ENCODE measurements around the gene NCR1. TPM values are rescaled to one million over a fixed set of nuclear protein-coding genes. Genes with fewer than 3 reads are reported as not detected.
"Not testable (repeated sequence)": the region's sequence is repeated elsewhere in the genome, so short reads cannot be mapped to it uniquely, and the experiment has no call there.

The NCR1 gene, protein sequence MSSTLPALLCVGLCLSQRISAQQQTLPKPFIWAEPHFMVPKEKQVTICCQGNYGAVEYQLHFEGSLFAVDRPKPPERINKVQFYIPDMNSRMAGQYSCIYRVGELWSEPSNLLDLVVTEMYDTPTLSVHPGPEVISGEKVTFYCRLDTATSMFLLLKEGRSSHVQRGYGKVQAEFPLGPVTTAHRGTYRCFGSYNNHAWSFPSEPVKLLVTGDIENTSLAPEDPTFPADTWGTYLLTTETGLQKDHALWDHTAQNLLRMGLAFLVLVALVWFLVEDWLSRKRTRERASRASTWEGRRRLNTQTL
- total RNA-seq (under 1 TPM in 2 of 9 donors, not detected in 7; 0.17 to 0.55 TPM), polyA plus RNA-seq (not detected)
- long read RNA-seq, donor 1 = 0 reads
- long read RNA-seq, donor 2 = 0 reads
- long read RNA-seq, donor 3 = 0 reads
- long read RNA-seq, donor 4 = 0 reads
- long read RNA-seq, donor 5 = 0 reads
- long read RNA-seq, donor 6 = 0 reads
- long read RNA-seq, donor 7 = 0 reads
- long read RNA-seq, donor 8 = 0 reads
- long read RNA-seq, donor 9 = 0 reads
- long read RNA-seq, donor 10 = 0 reads

GRCh38 chr19:54905803-54906511 is at the start of gene NCR1:
Gene NCR1 (plus strand): TSS chr19:54906148. CDS start chr19:54906188, 40 bp downstream.
- no peaks in the 10 kb centered on the region for H3K27me3 ChIP-seq
- TF ChIP-seq CTCF (IDR thresholded peaks at IDR 0.05) = no peak
- TF ChIP-seq POLR2A (IDR thresholded peaks at IDR 0.05) = peak in 1 of 2 donors; percentile 12
- H3K36me3 ChIP-seq (replicated peaks in 1 of 2) = no peaks in the 10 kb centered on the region
- no peaks in the 10 kb centered on the region for H3K9me3 ChIP-seq (replicated peaks in 1 of 3)
- H3K4me1 ChIP-seq (replicated peaks in 1 of 2) = no peaks in the 10 kb centered on the region
- DNase-seq = peak in 4 of 7 donors; percentile 17 to 35 (median 26)
- WGBS, 4 donors = 27 to 55% (median 40%) methylated on average over 16 to 22 of the region's 22 CpGs
- intact Hi-C loops (cut with DNase I) = no loop called here
- no peak within 1 kb of the TSS for H3K4me3 ChIP-seq
- H3K27ac ChIP-seq = peak within 1 kb of the TSS in 1 of 5 donors; percentile 45

DNA sequence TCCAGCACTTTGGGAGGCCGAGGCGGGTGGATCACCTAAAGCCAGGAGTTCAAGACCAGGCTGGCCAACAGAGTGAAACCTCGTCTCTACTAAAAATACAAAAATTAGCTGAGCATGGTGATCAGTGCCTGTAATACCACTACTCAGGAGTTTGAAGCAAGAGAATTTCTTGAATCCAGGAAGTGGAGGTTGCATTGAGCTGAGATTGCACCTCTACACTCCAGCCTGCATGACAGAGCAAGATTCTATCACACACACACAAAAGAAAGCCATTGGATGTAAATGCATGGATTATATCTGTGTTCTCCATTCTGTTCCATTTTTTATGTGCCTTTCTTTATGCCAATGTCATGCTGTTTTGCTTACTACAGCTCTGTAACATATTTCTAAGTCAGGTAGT is 47.5 kb upstream of the NCR1 start:
- DNase-seq; H3K27me3 ChIP-seq; H3K36me3 ChIP-seq (replicated peaks in 1 of 2); H3K4me1 ChIP-seq (replicated peaks in 1 of 2); H3K9me3 ChIP-seq (replicated peaks in 1 of 3); H3K4me3 ChIP-seq; H3K27ac ChIP-seq; intact Hi-C loops (cut with DNase I): not testable (repeated sequence)
- 17 to 70% (median 63%) methylated on average over 1 to 3 of the region's 3 CpGs for WGBS, 4 donors

DNA sequence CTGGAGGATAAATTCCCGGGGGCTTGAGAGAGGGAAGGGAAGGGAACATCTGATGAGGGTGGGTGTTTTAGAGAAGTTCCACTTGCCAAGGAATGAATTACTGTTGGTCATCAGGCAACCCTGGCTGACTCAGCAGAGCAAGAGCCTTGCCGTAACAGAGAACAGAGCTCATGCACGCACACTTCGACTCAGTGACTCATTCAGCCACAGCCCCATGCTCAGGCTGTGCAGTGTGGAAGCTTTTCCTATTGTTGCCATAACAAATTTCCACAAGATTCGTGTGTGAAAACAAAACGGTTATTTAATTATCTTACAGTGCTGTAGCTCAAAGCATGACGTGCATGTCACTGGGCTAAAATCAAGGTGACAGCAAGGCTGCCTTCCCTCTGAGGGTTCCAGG is 46.5 kb upstream of the NCR1 start:
- H3K9me3 ChIP-seq (replicated peaks in 1 of 3); DNase-seq; H3K27me3 ChIP-seq; H3K36me3 ChIP-seq (replicated peaks in 1 of 2); H3K27ac ChIP-seq; intact Hi-C loops (cut with DNase I); H3K4me3 ChIP-seq; H3K4me1 ChIP-seq (replicated peaks in 1 of 2): not testable (repeated sequence)
- WGBS, 4 donors = 40 to 67% (median 58%) methylated on average over 3 to 7 of the region's 7 CpGs

DNA sequence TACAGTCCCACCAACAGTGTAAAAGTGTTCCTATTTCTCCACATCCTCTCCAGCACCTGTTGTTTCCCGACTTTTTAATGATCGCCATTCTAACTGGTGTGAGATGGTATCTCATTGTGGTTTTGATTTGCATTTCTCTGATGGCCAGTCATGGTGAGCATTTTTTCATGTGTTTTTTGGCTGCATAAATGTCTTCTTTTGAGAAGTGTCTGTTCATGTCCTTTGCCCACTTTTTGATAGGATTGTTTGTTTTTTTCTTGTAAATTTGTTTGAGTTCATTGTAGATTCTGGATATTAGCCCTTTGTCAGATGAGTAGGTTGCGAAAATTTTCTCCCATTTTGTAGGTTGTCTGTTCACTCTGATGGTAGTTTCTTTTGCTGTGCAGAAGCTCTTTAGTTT is 42.5 kb upstream of the NCR1 start:
- H3K4me1 ChIP-seq (replicated peaks in 1 of 2); H3K4me3 ChIP-seq; H3K27me3 ChIP-seq; intact Hi-C loops (cut with DNase I); H3K27ac ChIP-seq; H3K36me3 ChIP-seq (replicated peaks in 1 of 2); H3K9me3 ChIP-seq (replicated peaks in 1 of 3); DNase-seq: not testable (repeated sequence)
- WGBS, 4 donors = 72 to 100% (median 90%) methylated on average over 1 to 2 of the region's 3 CpGs

DNA sequence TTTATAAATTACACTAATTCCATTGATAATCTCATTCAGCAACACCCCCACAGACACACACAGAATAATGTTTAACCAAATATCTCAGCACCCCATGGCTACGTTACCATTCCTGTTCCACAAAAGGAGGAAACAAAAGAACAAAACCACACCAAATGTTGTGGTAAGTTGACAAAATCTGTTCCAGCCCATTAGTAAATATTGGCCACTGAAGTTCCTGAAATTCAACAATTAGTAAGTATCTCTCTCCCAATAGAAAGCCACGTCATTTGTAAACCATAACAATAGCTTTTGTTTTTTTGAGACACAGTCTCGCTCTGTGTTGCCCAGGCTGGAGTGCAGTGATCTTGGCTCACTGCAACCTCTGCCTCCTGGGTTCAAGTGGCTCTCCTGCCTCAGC is 34.3 kb upstream of the NCR1 start:
- no peaks in the 10 kb centered on the region for H3K4me1 ChIP-seq (replicated peaks in 1 of 2)
- H3K27ac ChIP-seq = no peak overlapping the region
- no peaks in the 10 kb centered on the region for H3K27me3 ChIP-seq
- no peak for TF ChIP-seq CTCF (IDR thresholded peaks at IDR 0.05)
- TF ChIP-seq POLR2A (IDR thresholded peaks at IDR 0.05) = no peak
- intact Hi-C loops (cut with DNase I) = no loop called here
- H3K36me3 ChIP-seq (replicated peaks in 1 of 2) = no peaks in the 10 kb centered on the region
- H3K4me3 ChIP-seq = no peak overlapping the region
- DNase-seq = no peak
- no peaks in the 10 kb centered on the region for H3K9me3 ChIP-seq (replicated peaks in 1 of 3)
- 59 to 65% (median 64%) methylated on average over 3 of the region's 3 CpGs for WGBS, 4 donors
